MM.1S (cell line): Measurements from ENCODE around the gene KAT6B.

Experiments used
- DNase-seq: peaks from one replicate; pipeline ENCODE4 v3.0.0-alpha.2; 2015
- H2AFZ ChIP-seq: fragments of 300-600 bp; sonication (generic); 2 replicates; pipeline ENCODE4 v1.6.0; 2016; ENCODE audit warnings: antibody characterized with exemption, low read length
- H3F3A ChIP-seq: fragments of 300-600 bp; sonication (generic); 2 replicates; pipeline ENCODE4 v1.6.1; 2016; ENCODE audit warnings: mild to moderate bottlenecking, antibody characterized with exemption, low read length, moderate library complexity, mixed read lengths; ENCODE audit not compliant: insufficient read depth
- H3K27ac ChIP-seq: fragments of 300-600 bp; sonication (generic); 2 replicates; pipeline ENCODE4 v1.5.1; 2016; ENCODE audit warnings: mild to moderate bottlenecking, low read length
- H3K27me3 ChIP-seq: fragments of 300-600 bp; sonication (generic); replicated peaks from 2 replicates; pipeline ENCODE4 v1.6.0; 2016; ENCODE audit warnings: low read length; ENCODE audit not compliant: insufficient read depth
- H3K36me3 ChIP-seq: fragments of 300-600 bp; sonication (generic); replicated peaks from 2 replicates; pipeline ENCODE4 v1.6.1; 2016; ENCODE audit warnings: mild to moderate bottlenecking, low read length, mixed read lengths; ENCODE audit not compliant: insufficient read depth
- H3K4me1 ChIP-seq: fragments of 300-600 bp; sonication (generic); 2 replicates; pipeline ENCODE4 v1.6.1; 2016; ENCODE audit warnings: low read length, mixed read lengths
- H3K4me2 ChIP-seq: fragments of 300-600 bp; sonication (generic); 2 replicates; pipeline ENCODE4 v1.6.0; 2016; ENCODE audit warnings: low read depth, low read length
- H3K4me3 ChIP-seq: fragments of 300-600 bp; sonication (generic); 2 replicates; pipeline ENCODE4 v1.5.1; 2016; ENCODE audit warnings: low read length, mixed read lengths
- H3K79me2 ChIP-seq: fragments of 300-600 bp; sonication (generic); 2 replicates; pipeline ENCODE4 v1.6.1; 2016; ENCODE audit warnings: mixed run types, low read length, mixed read lengths
- H3K9ac ChIP-seq: fragments of 300-600 bp; sonication (generic); 2 replicates; pipeline ENCODE4 v1.6.1; 2016; ENCODE audit warnings: low read length, mixed read lengths
- H3K9me2 ChIP-seq: fragments of 300-600 bp; sonication (generic); replicated peaks from 2 replicates; pipeline ENCODE4 v1.6.1; 2016; ENCODE audit warnings: mild to moderate bottlenecking, low read length, mixed read lengths; ENCODE audit not compliant: insufficient read depth
- H3K9me3 ChIP-seq: fragments of 300-600 bp; sonication (generic); replicated peaks from 2 replicates; pipeline ENCODE4 v1.6.1; 2016; ENCODE audit warnings: mild to moderate bottlenecking, low read length, mixed read lengths; ENCODE audit not compliant: insufficient read depth
- H4K20me1 ChIP-seq: fragments of 300-600 bp; sonication (generic); 2 replicates; pipeline ENCODE4 v1.6.1; 2016; ENCODE audit warnings: mild to moderate bottlenecking, low read length, moderate library complexity, mixed read lengths; ENCODE audit not compliant: insufficient read depth
- CTCF ChIP-seq: fragments of 300-600 bp; sonication (generic); IDR thresholded peaks from 2 replicates; pipeline ENCODE4 v1.5.1; 2016; ENCODE audit warnings: antibody characterized with exemption, low read length, mixed read lengths
- EZH2 ChIP-seq: fragments of 300-600 bp; sonication (generic); optimal IDR thresholded peaks from 2 replicates; pipeline ENCODE3; 2017; ENCODE audit warnings: low read depth, mild to moderate bottlenecking, antibody characterized with exemption, low read length, mixed read lengths
- EZH2phosphoT487 ChIP-seq: fragments of 300-600 bp; sonication (generic); IDR thresholded peaks from 2 replicates; pipeline ENCODE4 v1.6.1; 2018; ENCODE audit warnings: antibody characterized with exemption, low read length

KAT6B gene

GRCh38 chr10:75058161-75058560 lies 231.8 kb downstream of the KAT6B start:
- Histone ChIP-seq H3K79me2 (no peaks in the 10 kb centered on the region), H3K9me2 (no peaks in the 10 kb centered on the region), H3K9ac (no peak overlapping the region), H3K36me3 (no peaks in the 10 kb centered on the region), H3K4me2 (no peak overlapping the region), H2AFZ (no peak overlapping the region), H3K4me3 (no peak overlapping the region), H4K20me1 (no peaks in the 10 kb centered on the region), H3K27me3 (no peaks in the 10 kb centered on the region), H3K9me3 (no peaks in the 10 kb centered on the region), H3K4me1 (no peaks in the 10 kb centered on the region), H3F3A (no peaks in the 10 kb centered on the region), H3K27ac (no peak overlapping the region)
- DNase-seq = no peak
- TF ChIP-seq CTCF (no peak), EZH2phosphoT487 (no peak), EZH2 (no peak)

- H3K9ac ChIP-seq = no peak overlapping the region
- no peak overlapping the region for H2AFZ ChIP-seq
- no peak overlapping the region for H3K4me3 ChIP-seq
- H3K27ac ChIP-seq = no peak overlapping the region
- H3K36me3 ChIP-seq = no peaks in the 10 kb centered on the region
- H3K4me1 ChIP-seq = no peaks in the 10 kb centered on the region
- DNase-seq = no peak
- no peaks in the 10 kb centered on the region for H3K9me2 ChIP-seq
- H3F3A ChIP-seq = no peaks in the 10 kb centered on the region
- TF ChIP-seq EZH2phosphoT487 = no peak
- no peak for TF ChIP-seq EZH2
- no peak for TF ChIP-seq CTCF
- H3K27me3 ChIP-seq = no peaks in the 10 kb centered on the region
- H4K20me1 ChIP-seq = no peaks in the 10 kb centered on the region
- no peaks in the 10 kb centered on the region for H3K9me3 ChIP-seq
- H3K4me2 ChIP-seq = no peak overlapping the region
- H3K79me2 ChIP-seq = no peaks in the 10 kb centered on the region
These were observed 235.5 kb downstream of the KAT6B start for GRCh38 chr10:75061709-75062505.

- H3K9ac ChIP-seq = no peak overlapping the region
- H2AFZ ChIP-seq = no peak overlapping the region
- no peaks in the 10 kb centered on the region for H3K36me3 ChIP-seq
- TF ChIP-seq EZH2 (no peak), CTCF (no peak), EZH2phosphoT487 (no peak)
- no peaks in the 10 kb centered on the region for H3K9me3 ChIP-seq
- no peaks in the 10 kb centered on the region for H3K4me1 ChIP-seq
- no peak overlapping the region for H3K4me2 ChIP-seq
- no peaks in the 10 kb centered on the region for H3K9me2 ChIP-seq
- H4K20me1 ChIP-seq = no peaks in the 10 kb centered on the region
- no peak for DNase-seq
- no peak overlapping the region for H3K4me3 ChIP-seq
- no peaks in the 10 kb centered on the region for H3K79me2 ChIP-seq
- H3K27ac ChIP-seq = no peak overlapping the region
- no peaks in the 10 kb centered on the region for H3K27me3 ChIP-seq
- no peaks in the 10 kb centered on the region for H3F3A ChIP-seq
These were observed 236.3 kb downstream of the KAT6B start for GRCh38 chr10:75062506-75063299.
